Ramos (cell line): ENCODE results near the gene MPDZ.
"Not testable (repeated sequence)": the region's sequence is repeated elsewhere in the genome, so short reads cannot be mapped to it uniquely, and the experiment has no call there.

Experiments used
- in situ Hi-C: fragments of 300-500 bp; cut with MboI; formaldehyde crosslinking; loops from one replicate; pipeline ENCODE4 v1.14.3; 2022; ENCODE audit warnings: low sequenced_read_pairs; ENCODE audit not compliant: unreplicated experiment

Gene MPDZ

GRCh38 chr9:13269589-13270452, 9.7 kb downstream of the MPDZ start:
- in situ Hi-C loops = no loop called here

- in situ Hi-C loops = no loop called here
Observed at GRCh38 chr9:13268469-13268868, 11.0 kb downstream of the MPDZ start.

- in situ Hi-C loops = no loop called here
Observed at GRCh38 chr9:13267743-13268142, 11.7 kb downstream of the MPDZ start.

- in situ Hi-C loops = no loop called here
Observed at GRCh38 chr9:13266167-13266566, 13.3 kb downstream of the MPDZ start.

- in situ Hi-C loops = no loop called here
Observed at GRCh38 chr9:13264788-13265187, 14.7 kb downstream of the MPDZ start.

GRCh38 chr9:13263511-13263910, 16.0 kb downstream of the MPDZ start:
- in situ Hi-C loops = no loop called here

GRCh38 chr9:13252852-13253251, 26.6 kb downstream of the MPDZ start:
- in situ Hi-C loops = no loop called here

- in situ Hi-C loops = no loop called here
Observed at GRCh38 chr9:13244181-13244580, 35.3 kb downstream of the MPDZ start.

- in situ Hi-C loops = no loop called here
Observed at GRCh38 chr9:13241283-13241682, 38.2 kb downstream of the MPDZ start.

- in situ Hi-C loops = no loop called here
Observed at GRCh38 chr9:13239660-13240059, 39.8 kb downstream of the MPDZ start.

- in situ Hi-C loops = no loop called here
Observed at GRCh38 chr9:13239208-13239607, 40.3 kb downstream of the MPDZ start.

GRCh38 chr9:13234932-13235331, 44.6 kb downstream of the MPDZ start:
- in situ Hi-C loops = no loop called here

- in situ Hi-C loops = no loop called here
Observed at GRCh38 chr9:13228431-13228830, 51.1 kb downstream of the MPDZ start.

GRCh38 chr9:13224366-13224765, 55.1 kb downstream of the MPDZ start:
- in situ Hi-C loops = no loop called here

GRCh38 chr9:13222733-13223132, 56.8 kb downstream of the MPDZ start:
- in situ Hi-C loops = not testable (repeated sequence)

GRCh38 chr9:13221741-13222140, 57.8 kb downstream of the MPDZ start:
- in situ Hi-C loops = no loop called here

GRCh38 chr9:13220837-13221236, 58.7 kb downstream of the MPDZ start:
- in situ Hi-C loops = no loop called here

- in situ Hi-C loops = no loop called here
Observed at GRCh38 chr9:13215791-13216554, 63.5 kb downstream of the MPDZ start.

- in situ Hi-C loops = no loop called here
Observed at GRCh38 chr9:13213998-13214397, 65.5 kb downstream of the MPDZ start.

- in situ Hi-C loops = no loop called here
Observed at GRCh38 chr9:13213337-13213736, 66.2 kb downstream of the MPDZ start.

- in situ Hi-C loops = no loop called here
Observed at GRCh38 chr9:13210306-13210705, 69.2 kb downstream of the MPDZ start.
